ENCODE results near the gene ASXL3.

Gene ASXL3

DNA sequence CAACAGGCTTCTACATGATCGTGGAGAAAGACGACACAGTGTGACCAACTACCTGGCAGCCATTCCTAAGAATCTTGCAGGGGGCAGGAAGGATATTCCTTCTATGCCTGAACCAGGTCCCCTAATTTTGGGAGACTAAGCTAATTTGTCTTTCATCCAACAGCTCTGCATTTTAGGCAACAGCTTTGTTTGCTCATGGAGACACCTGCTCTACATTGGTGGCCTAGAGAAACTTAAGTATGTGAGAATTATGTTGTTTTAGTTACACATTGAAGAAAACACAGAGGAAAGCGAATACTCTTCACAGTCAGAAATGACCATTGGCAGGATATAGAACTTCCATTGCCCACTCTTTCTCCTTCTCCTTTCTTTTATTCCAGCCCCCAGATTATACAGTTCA is 75.2 kb downstream of the ASXL3 start:
- Histone ChIP-seq H3K79me2 (ENCODE audit: insufficient read depth, low read length) (no peaks in the 10 kb centered on the region), H3K4me2 (ENCODE audit: low read depth, low read length, poor library complexity, severe bottlenecking) (no peak overlapping the region), H3K27ac (ENCODE audit: low read depth, low read length) (no peak overlapping the region), H3F3A (ENCODE audit: insufficient read depth) (no peaks in the 10 kb centered on the region), H3K9me2 (replicated peaks; ENCODE audit: insufficient read depth, low read length) (no peaks in the 10 kb centered on the region), H3K9ac (ENCODE audit: low read length) (no peak overlapping the region), H3K9me3 (ENCODE audit: insufficient read depth, low read length) (no peaks in the 10 kb centered on the region), H3K27me3 (ENCODE audit: low read length) (no peaks in the 10 kb centered on the region; the same call in 1 of the 2 replicates), H4K20me1 (ENCODE audit: low read depth, low read length) (no peaks in the 10 kb centered on the region), H3K36me3 (ENCODE audit: low read length) (no peaks in the 10 kb centered on the region), H2AFZ (ENCODE audit: low read depth, low read length, severe bottlenecking) (no peak overlapping the region), H3K4me3 (ENCODE audit: insufficient read depth, low read length, poor library complexity, severe bottlenecking) (no peak overlapping the region)
- TF ChIP-seq, protein P1, sequence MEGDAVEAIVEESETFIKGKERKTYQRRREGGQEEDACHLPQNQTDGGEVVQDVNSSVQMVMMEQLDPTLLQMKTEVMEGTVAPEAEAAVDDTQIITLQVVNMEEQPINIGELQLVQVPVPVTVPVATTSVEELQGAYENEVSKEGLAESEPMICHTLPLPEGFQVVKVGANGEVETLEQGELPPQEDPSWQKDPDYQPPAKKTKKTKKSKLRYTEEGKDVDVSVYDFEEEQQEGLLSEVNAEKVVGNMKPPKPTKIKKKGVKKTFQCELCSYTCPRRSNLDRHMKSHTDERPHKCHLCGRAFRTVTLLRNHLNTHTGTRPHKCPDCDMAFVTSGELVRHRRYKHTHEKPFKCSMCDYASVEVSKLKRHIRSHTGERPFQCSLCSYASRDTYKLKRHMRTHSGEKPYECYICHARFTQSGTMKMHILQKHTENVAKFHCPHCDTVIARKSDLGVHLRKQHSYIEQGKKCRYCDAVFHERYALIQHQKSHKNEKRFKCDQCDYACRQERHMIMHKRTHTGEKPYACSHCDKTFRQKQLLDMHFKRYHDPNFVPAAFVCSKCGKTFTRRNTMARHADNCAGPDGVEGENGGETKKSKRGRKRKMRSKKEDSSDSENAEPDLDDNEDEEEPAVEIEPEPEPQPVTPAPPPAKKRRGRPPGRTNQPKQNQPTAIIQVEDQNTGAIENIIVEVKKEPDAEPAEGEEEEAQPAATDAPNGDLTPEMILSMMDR (IDR thresholded peaks at IDR 0.05; ENCODE audit: insufficient read depth, low read length, poor library complexity, severe bottlenecking) = no peak
- no peak for TF ChIP-seq EZH2phosphoT487 (conservative IDR thresholded peaks at IDR 0.05; ENCODE audit: low read length)

DNA sequence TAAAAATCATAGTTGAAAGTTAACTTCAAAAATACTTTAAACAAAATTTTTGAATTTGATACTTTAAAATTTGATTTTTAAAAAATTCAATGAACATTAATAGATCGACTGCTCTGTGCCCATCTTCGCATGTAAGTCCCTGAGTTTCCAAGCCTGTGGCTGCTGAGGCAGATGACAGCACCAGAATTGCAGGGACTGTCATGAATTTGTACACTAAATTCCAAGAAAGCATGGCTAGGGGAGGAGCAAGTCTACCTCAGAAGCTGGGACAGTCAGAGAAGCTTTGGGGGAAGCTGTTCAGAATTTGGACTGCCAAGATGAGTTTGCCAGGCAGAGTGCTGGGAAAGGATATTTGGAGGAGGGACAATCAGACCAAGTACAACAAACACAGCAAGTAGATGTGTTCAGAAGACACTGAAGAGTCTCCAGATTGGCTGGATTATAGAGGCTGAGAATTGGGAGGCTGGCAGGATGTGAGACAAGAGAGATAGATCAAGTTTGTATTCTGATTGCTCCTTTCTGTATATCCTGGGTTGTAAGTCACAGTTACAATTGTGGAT is 79.0 kb downstream of the ASXL3 start:
- Histone ChIP-seq H3K27ac (ENCODE audit: low read depth, low read length) (no peak overlapping the region), H3K9ac (ENCODE audit: low read length) (no peak overlapping the region), H2AFZ (ENCODE audit: low read depth, low read length, severe bottlenecking) (no peak overlapping the region), H3K27me3 (ENCODE audit: low read length) (no peaks in the 10 kb centered on the region; the same call in 1 of the 2 replicates), H3K4me2 (ENCODE audit: low read depth, low read length, poor library complexity, severe bottlenecking) (no peak overlapping the region), H3K79me2 (ENCODE audit: insufficient read depth, low read length) (no peaks in the 10 kb centered on the region), H3K9me3 (ENCODE audit: insufficient read depth, low read length) (no peaks in the 10 kb centered on the region), H4K20me1 (ENCODE audit: low read depth, low read length) (no peaks in the 10 kb centered on the region), H3K9me2 (replicated peaks; ENCODE audit: insufficient read depth, low read length) (no peaks in the 10 kb centered on the region), H3K4me3 (ENCODE audit: insufficient read depth, low read length, poor library complexity, severe bottlenecking) (no peak overlapping the region), H3K36me3 (ENCODE audit: low read length) (no peaks in the 10 kb centered on the region), H3F3A (ENCODE audit: insufficient read depth) (no peaks in the 10 kb centered on the region)
- TF ChIP-seq EZH2phosphoT487 (conservative IDR thresholded peaks at IDR 0.05; ENCODE audit: low read length) = no peak

DNA sequence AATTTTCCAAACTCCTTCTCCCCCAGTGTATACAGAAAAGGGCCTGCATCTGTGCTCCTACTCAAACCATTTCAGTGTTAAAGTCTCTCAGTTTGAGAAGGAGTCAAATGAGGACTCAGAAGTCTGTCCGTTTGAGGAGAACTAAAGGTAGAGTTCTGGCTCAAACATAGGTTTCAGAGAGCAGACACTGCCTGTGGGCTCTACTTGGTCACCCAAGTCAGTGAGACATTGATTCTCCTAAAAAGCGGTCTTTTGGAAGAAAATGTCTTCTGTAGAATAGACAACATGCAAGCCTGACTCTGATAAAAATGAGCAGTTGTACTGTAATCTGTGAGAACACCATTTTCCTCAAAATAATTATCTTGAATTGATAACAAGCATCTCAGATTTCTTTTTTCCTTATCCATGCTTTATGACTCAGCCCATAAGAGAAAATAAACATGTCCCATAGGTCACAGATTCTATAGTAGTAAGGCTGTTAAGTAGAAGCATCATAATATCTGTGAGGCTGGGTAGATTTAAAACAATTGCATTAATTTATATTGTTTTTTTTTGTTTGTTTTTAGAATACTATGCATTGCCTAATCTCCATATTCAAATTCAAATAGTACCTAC is 82.8 kb downstream of the ASXL3 start:
- H3K4me3 ChIP-seq (ENCODE audit: insufficient read depth, low read length, poor library complexity, severe bottlenecking) = no peak overlapping the region
- H3K36me3 ChIP-seq (ENCODE audit: low read length) = no peaks in the 10 kb centered on the region
- no peaks in the 10 kb centered on the region for H3K27me3 ChIP-seq (ENCODE audit: low read length)
- H3K79me2 ChIP-seq (ENCODE audit: insufficient read depth, low read length) = no peaks in the 10 kb centered on the region
- H3F3A ChIP-seq (ENCODE audit: insufficient read depth) = no peaks in the 10 kb centered on the region
- H2AFZ ChIP-seq (ENCODE audit: low read depth, low read length, severe bottlenecking) = no peak overlapping the region
- no peak overlapping the region for H3K9ac ChIP-seq (ENCODE audit: low read length)
- H3K9me3 ChIP-seq (ENCODE audit: insufficient read depth, low read length) = no peaks in the 10 kb centered on the region
- no peak overlapping the region for H3K4me2 ChIP-seq (ENCODE audit: low read depth, low read length, poor library complexity, severe bottlenecking)
- H3K9me2 ChIP-seq (replicated peaks; ENCODE audit: insufficient read depth, low read length) = no peaks in the 10 kb centered on the region
- no peak for TF ChIP-seq EZH2phosphoT487 (conservative IDR thresholded peaks at IDR 0.05; ENCODE audit: low read length)
- TF ChIP-seq, protein P1 (IDR thresholded peaks at IDR 0.05; ENCODE audit: insufficient read depth, low read length, poor library complexity, severe bottlenecking) = no peak
- H3K27ac ChIP-seq (ENCODE audit: low read depth, low read length) = no peak overlapping the region
- H4K20me1 ChIP-seq (ENCODE audit: low read depth, low read length) = no peaks in the 10 kb centered on the region

DNA sequence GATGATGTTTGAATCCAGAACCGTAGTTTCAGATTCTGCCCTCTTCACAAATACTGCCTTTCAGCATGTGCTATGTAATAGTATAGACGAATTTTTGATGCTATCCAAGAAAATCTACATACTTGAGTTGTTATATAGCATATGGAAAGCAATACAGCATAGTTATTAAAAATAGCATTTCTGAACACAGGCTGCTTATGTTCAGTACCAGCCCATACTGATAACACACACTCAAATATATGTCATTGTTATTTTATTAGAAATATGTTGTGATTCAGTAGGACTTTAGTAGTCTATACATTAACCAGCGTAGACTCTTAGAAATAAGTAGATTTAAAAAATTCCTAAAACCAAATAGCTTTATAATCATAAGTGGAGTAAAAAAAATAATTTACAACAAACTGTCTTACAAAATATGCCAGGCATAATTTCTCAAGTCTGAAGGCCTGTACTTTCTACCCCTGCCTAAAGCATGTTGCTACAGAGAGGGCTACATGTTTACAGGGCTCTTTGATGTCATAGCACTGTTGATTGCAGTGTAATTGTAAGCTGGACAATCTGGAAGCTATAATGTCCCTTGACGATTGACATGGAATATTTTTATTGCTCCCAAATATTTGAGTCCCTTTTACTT is 86.3 kb downstream of the ASXL3 start:
- no peak overlapping the region for H3K4me3 ChIP-seq (ENCODE audit: insufficient read depth, low read length, poor library complexity, severe bottlenecking)
- no peak overlapping the region for H3K27ac ChIP-seq (ENCODE audit: low read depth, low read length)
- no peak overlapping the region for H2AFZ ChIP-seq (ENCODE audit: low read depth, low read length, severe bottlenecking)
- H3K27me3 ChIP-seq (ENCODE audit: low read length) = no peaks in the 10 kb centered on the region
- H3F3A ChIP-seq (ENCODE audit: insufficient read depth) = no peaks in the 10 kb centered on the region
- no peak for TF ChIP-seq EZH2phosphoT487 (conservative IDR thresholded peaks at IDR 0.05; ENCODE audit: low read length)
- TF ChIP-seq, protein P1 (IDR thresholded peaks at IDR 0.05; ENCODE audit: insufficient read depth, low read length, poor library complexity, severe bottlenecking) = no peak
- no peaks in the 10 kb centered on the region for H4K20me1 ChIP-seq (ENCODE audit: low read depth, low read length)
- no peaks in the 10 kb centered on the region for H3K9me2 ChIP-seq (replicated peaks; ENCODE audit: insufficient read depth, low read length)
- H3K9me3 ChIP-seq (ENCODE audit: insufficient read depth, low read length) = no peaks in the 10 kb centered on the region
- H3K36me3 ChIP-seq (ENCODE audit: low read length) = no peaks in the 10 kb centered on the region
- no peak overlapping the region for H3K9ac ChIP-seq (ENCODE audit: low read length)
- H3K79me2 ChIP-seq (ENCODE audit: insufficient read depth, low read length) = no peaks in the 10 kb centered on the region
- no peak overlapping the region for H3K4me2 ChIP-seq (ENCODE audit: low read depth, low read length, poor library complexity, severe bottlenecking)
